IMR-90 (cell line): Measurements from ENCODE around the gene CCT7. TPM values are rescaled to one million over a fixed set of nuclear protein-coding genes. Genes with fewer than 3 reads are reported as not detected.

Experiments
- ATAC-seq: fragments of 200-7000 bp; cut with Tn5 transposase; 2 replicates; pipeline ENCODE4 v1.9.1; 2020; ENCODE audit warnings: low read depth, mild to moderate bottlenecking, moderate library complexity
- BruUV-seq: library from RNA; stranded (reverse); fragments of 400-500 nt; replicated peaks from 2 replicates; lab custom pipeline; 2021; lab: Mats Ljungman, UMichigan
- CTCF ChIA-PET: fragments of 300-600 bp; formaldehyde crosslinking; extraction: SDS; loops from one replicate; lab custom pipeline; 2021; ENCODE audit warnings: antibody characterized with exemption; lab: Yijun Ruan, JAX
- POLR2A ChIA-PET: fragments of 300-600 bp; sonication (Branson Sonifier 250); formaldehyde crosslinking; loops from one replicate; lab custom pipeline; 2022; ENCODE audit warnings: antibody characterized with exemption; ENCODE audit not compliant: unreplicated experiment; lab: Charles Lee
- DNase-seq: peaks from one replicate; pipeline ENCODE4 v3.0.0; 2013
- H2AFZ ChIP-seq: replicated peaks from 2 replicates; pipeline ENCODE3; 2013; ENCODE audit warnings: low read length, mild to moderate bottlenecking; ENCODE audit not compliant: poor library complexity
- H2AK5ac ChIP-seq: 2 replicates; pipeline ENCODE4 v1.6.1; 2013; ENCODE audit warnings: low read depth, low read length, inconsistent platforms
- H2AK9ac ChIP-seq: replicated peaks from 2 replicates; pipeline ENCODE3; 2013; ENCODE audit warnings: mild to moderate bottlenecking, low read depth, low read length, moderate library complexity; ENCODE audit not compliant: poor library complexity
- H2BK120ac ChIP-seq: 2 replicates; pipeline ENCODE4 v1.6.1; 2013; ENCODE audit warnings: low read depth, low read length, inconsistent platforms
- H2BK15ac ChIP-seq: 3 replicates; pipeline ENCODE4 v1.6.1; 2013; ENCODE audit warnings: low read depth, low read length, inconsistent platforms
- H2BK20ac ChIP-seq: 2 replicates; pipeline ENCODE4 v1.6.1; 2013; ENCODE audit warnings: low read depth, mild to moderate bottlenecking, inconsistent platforms, low read length, moderate library complexity
- H2BK5ac ChIP-seq: 2 replicates; pipeline ENCODE4 v1.6.1; 2013; ENCODE audit warnings: mild to moderate bottlenecking, low read depth, low read length, inconsistent platforms; ENCODE audit not compliant: poor library complexity, severe bottlenecking
- H3K14ac ChIP-seq: replicated peaks from 2 replicates; pipeline ENCODE4 v1.6.1; 2013; ENCODE audit warnings: low read depth, low read length, inconsistent platforms
- H3K18ac ChIP-seq: 2 replicates; pipeline ENCODE4 v1.6.1; 2013; ENCODE audit warnings: low read depth, low read length, control low read depth
- H3K23ac ChIP-seq: 2 replicates; pipeline ENCODE4 v1.6.1; 2013; ENCODE audit warnings: low read depth, low read length, inconsistent platforms
- H3K27ac ChIP-seq: 2 replicates; pipeline ENCODE4 v1.5.1; 2013; ENCODE audit warnings: mild to moderate bottlenecking, control low read depth, low read length; ENCODE audit not compliant: insufficient read depth
- H3K27me3 ChIP-seq: 2 replicates; pipeline ENCODE4 v1.6.1; 2013; ENCODE audit warnings: low read length; ENCODE audit not compliant: control insufficient read depth, insufficient read depth
- H3K36me3 ChIP-seq: 2 replicates; pipeline ENCODE4 v1.6.1; 2013; ENCODE audit warnings: low read length, mixed read lengths; ENCODE audit not compliant: control insufficient read depth, insufficient read depth
- H3K4ac ChIP-seq: 2 replicates; pipeline ENCODE4 v1.6.1; 2013; ENCODE audit warnings: low read depth, low read length, inconsistent platforms
- H3K4me1 ChIP-seq: 2 replicates; pipeline ENCODE4 v1.6.1; 2013; ENCODE audit warnings: low read length, mixed read lengths; ENCODE audit not compliant: control insufficient read depth, insufficient read depth
- H3K4me2 ChIP-seq: 2 replicates; pipeline ENCODE4 v1.6.1; 2013; ENCODE audit warnings: low read depth, mild to moderate bottlenecking, control low read depth, low read length, moderate library complexity
- H3K4me3 ChIP-seq: 2 replicates; pipeline ENCODE4 v1.5.1; 2013; ENCODE audit warnings: low read depth, mild to moderate bottlenecking, control low read depth, low read length, moderate library complexity; ENCODE audit not compliant: insufficient read depth
- H3K56ac ChIP-seq: 2 replicates; pipeline ENCODE4 v1.6.1; 2013; ENCODE audit warnings: low read length, inconsistent platforms; ENCODE audit not compliant: insufficient read depth; ENCODE audit errors: extremely low read depth
- H3K79me1 ChIP-seq, 2 experiments: 2 replicates each; pipeline ENCODE4 v1.6.1; 2013; ENCODE audit warnings: low read length in 2 of 2, inconsistent platforms in 1 of 2, low read depth in 1 of 2
- H3K9ac ChIP-seq: 2 replicates; pipeline ENCODE4 v1.6.1; 2013; ENCODE audit warnings: low read depth, low read length, control low read depth
- H3K9me1 ChIP-seq: 2 replicates; pipeline ENCODE4 v1.6.1; 2013; ENCODE audit warnings: low read length, inconsistent platforms; ENCODE audit not compliant: insufficient read depth
- H3K9me3 ChIP-seq: 2 replicates; pipeline ENCODE4 v1.6.1; 2013; ENCODE audit warnings: low read length; ENCODE audit not compliant: control insufficient read depth, insufficient read depth
- H4K20me1 ChIP-seq: 2 replicates; pipeline ENCODE4 v1.6.1; 2013; ENCODE audit warnings: low read length, inconsistent platforms; ENCODE audit not compliant: insufficient read depth
- H4K5ac ChIP-seq: 2 replicates; pipeline ENCODE4 v1.6.1; 2013; ENCODE audit warnings: mild to moderate bottlenecking, low read depth, low read length, control low read depth
- H4K8ac ChIP-seq, 2 experiments: 2 replicates each; pipeline ENCODE4 v1.6.1; 2013; ENCODE audit warnings: low read depth in 2 of 2, low read length in 2 of 2, control low read depth in 1 of 2, inconsistent platforms in 1 of 2
- H4K91ac ChIP-seq: 2 replicates; pipeline ENCODE4 v1.6.1; 2013; ENCODE audit warnings: low read depth, low read length, inconsistent platforms; ENCODE audit not compliant: insufficient read depth
- BHLHE40 ChIP-seq: fragments of 150-350 bp; IDR thresholded peaks from 2 replicates; pipeline ENCODE4 v1.6.1; 2016; ENCODE audit warnings: mild to moderate bottlenecking, low read depth, low read length
- CEBPB ChIP-seq: IDR thresholded peaks from 2 replicates; pipeline ENCODE4 v1.6.1; 2012; ENCODE audit warnings: low read depth, low read length, improper control_type of control experiment
- CHD1 ChIP-seq: IDR thresholded peaks from 2 replicates; pipeline ENCODE4 v1.6.1; 2012; ENCODE audit warnings: low read depth, low read length, improper control_type of control experiment
- CTCF ChIP-seq: conservative IDR thresholded peaks from 2 replicates; pipeline ENCODE4 v1.5.1; 2012; ENCODE audit warnings: mild to moderate bottlenecking, low read depth, low read length, improper control_type of control experiment
- ELK1 ChIP-seq: fragments of 150-350 bp; IDR thresholded peaks from 2 replicates; pipeline ENCODE4 v1.6.1; 2016; ENCODE audit warnings: low read depth, mild to moderate bottlenecking, low read length, moderate library complexity, borderline replicate concordance
- FOS ChIP-seq: fragments of 150-350 bp; IDR thresholded peaks from 2 replicates; pipeline ENCODE4 v1.6.1; 2016; ENCODE audit warnings: low read depth, low read length
- MAFK ChIP-seq: IDR thresholded peaks from 2 replicates; pipeline ENCODE4 v1.6.1; 2012; ENCODE audit warnings: low read depth, low read length, improper control_type of control experiment
- POLR2A ChIP-seq: IDR thresholded peaks from 2 replicates; pipeline ENCODE4 v1.6.1; 2012; ENCODE audit warnings: mild to moderate bottlenecking, low read depth, low read length
- RAD21 ChIP-seq: IDR thresholded peaks from 2 replicates; pipeline ENCODE4 v1.6.1; 2012; ENCODE audit warnings: low read length, improper control_type of control experiment
- RCOR1 ChIP-seq: IDR thresholded peaks from 2 replicates; pipeline ENCODE4 v1.6.1; 2012; ENCODE audit warnings: mild to moderate bottlenecking, low read length, improper control_type of control experiment; ENCODE audit not compliant: insufficient replicate concordance
- RFX5 ChIP-seq: IDR thresholded peaks from 2 replicates; pipeline ENCODE4 v1.8.0; 2012; ENCODE audit warnings: low read depth, mild to moderate bottlenecking, low read length, moderate library complexity
- SMC3 ChIP-seq: fragments of 150-350 bp; IDR thresholded peaks from 2 replicates; pipeline ENCODE4 v1.6.1; 2016; ENCODE audit warnings: low read depth, mild to moderate bottlenecking, antibody characterized with exemption, low read length, moderate library complexity
- USF2 ChIP-seq: fragments of 150-350 bp; IDR thresholded peaks from 2 replicates; pipeline ENCODE4 v1.6.1; 2017; ENCODE audit warnings: mild to moderate bottlenecking, antibody characterized with exemption, low read length, low read depth
- WGBS, 2 experiments: methylation state at CpG; one replicate each; pipeline versions ENCODE4 v1.1.5 to v1.1.7; 2013; ENCODE audit warnings: missing lambda C conversion rate in 2 of 2; ENCODE audit not compliant: insufficient read length in 1 of 2; ENCODE audit errors: extremely low coverage in 2 of 2; 5-methylcytosine and 5-hydroxymethylcytosine counted together
- dilution Hi-C: fragments of 300-500 bp; cut with HindIII; formaldehyde crosslinking; loops from one replicate; pipeline ENCODE4 v1.14.3; 2018; ENCODE audit warnings: low sequenced_read_pairs; ENCODE audit not compliant: unreplicated experiment
- in situ Hi-C: fragments of 300-500 bp; cut with MboI; formaldehyde crosslinking; loops from 3 replicates; pipeline ENCODE4 v1.14.3; 2019; ENCODE audit warnings: low sequenced_read_pairs, inconsistent platforms, mixed read lengths
- intact Hi-C: fragments of 100-400 bp; cut with micrococcal nuclease; formaldehyde crosslinking; loops from 2 replicates; pipeline ENCODE4 v1.10.0; 2022
- polyA plus RNA-seq, 3 experiments: library from polyadenylated mRNA; depleted of rRNA; stranded (reverse); fragments of >200 nt; gene quantifications; 2 replicates each; pipeline ENCODE4 v1.2.3, GENCODE V29; 2012; ENCODE audit warnings: low replicate concordance in 1 of 3
- total RNA-seq: library from RNA; depleted of rRNA; stranded (reverse); fragments of >200 nt; gene quantifications from 2 replicates; pipeline ENCODE4 v1.2.3, GENCODE V29; 2012

Gene CCT7
- total and polyA plus RNA-seq, 2 of the 4 experiments (the other 2 are of a cell fraction), result 321 to 575 TPM

GRCh38 chr2:73249636-73250035 lies 15.5 kb downstream of the CCT7 start:
- Histone ChIP-seq H3K36me3 (peaks cover 68% of the 10 kb centered on the region), H3K9me1 (peaks cover 5% of the 10 kb centered on the region; the same call in 1 of the 2 replicates), H2BK120ac (no peak overlapping the region), H3K9ac (no peak overlapping the region), H4K8ac (no peak overlapping the region), H3K23ac (no peak overlapping the region), H3K4me3 (no peak overlapping the region), H2AFZ (no peak overlapping the region), H3K27ac (no peak overlapping the region), H2BK5ac (no peak overlapping the region), H3K18ac (no peak overlapping the region), H3K27me3 (no peaks in the 10 kb centered on the region), H2AK5ac (no peak overlapping the region), H2AK9ac (no peak overlapping the region), H3K4me2 (no peak overlapping the region), H4K91ac (no peak overlapping the region), H2BK15ac (no peak overlapping the region), H3K14ac (no peak overlapping the region), H3K9me3 (no peaks in the 10 kb centered on the region), H3K4me1 (peaks cover 2% of the 10 kb centered on the region; the same call in 1 of the 2 replicates), H3K56ac (no peak overlapping the region), H3K4ac (no peak overlapping the region), H3K79me1 (peaks cover 19 to 27% of the 10 kb centered on the region in 2 experiments), H2BK20ac (no peak overlapping the region), H4K20me1 (peaks cover 8% of the 10 kb centered on the region), H4K5ac (no peak overlapping the region)
- in situ Hi-C loops, result no loop called here
- ChIA-PET CTCF (interaction anchor here (0.6 to 1.4 kb wide), 2 partner anchors 11 to 41 kb away, joined by 3 to 4 read pairs; no protein-coding TSS in a partner anchor), POLR2A (no interaction called here)
- DNase-seq (no peak), ATAC-seq (no peak)
- dilution Hi-C loops, result no loop called here
- no TSS peak for BruUV-seq
- TF ChIP-seq RFX5, result no peak
- TF ChIP-seq BHLHE40, result no peak
- TF ChIP-seq SMC3, result no peak
- TF ChIP-seq CHD1, result no peak
- TF ChIP-seq USF2, result no peak
- TF ChIP-seq POLR2A, result no peak
- TF ChIP-seq CEBPB, result no peak
- no peak for TF ChIP-seq RAD21
- no peak for TF ChIP-seq CTCF
- no peak for TF ChIP-seq RCOR1
- no peak for TF ChIP-seq ELK1
- no peak for TF ChIP-seq FOS
- no peak for TF ChIP-seq MAFK
- WGBS, 2 experiments, result 85% methylated on average over 5 of the region's 9 CpGs; no CpG with 5 or more reads in 1 of the 2 experiments
- intact Hi-C loops, result no loop called here
